ENCODE data around the gene TBC1D2B.

- TF ChIP-seq CTCF (IDR thresholded peaks at IDR 0.05; ENCODE audit: insufficient read depth, low read length) = no peak
- no peak for TF ChIP-seq POLR2AphosphoS5 (IDR thresholded peaks at IDR 0.05; ENCODE audit: low read depth)
- TF ChIP-seq REST (IDR thresholded peaks at IDR 0.05; ENCODE audit: insufficient replicate concordance, low read depth) = no peak
- no peak for TF ChIP-seq GABPA (IDR thresholded peaks at IDR 0.05; ENCODE audit: low read depth)
Observed at GRCh38 chr15:78012643-78013077, 64.9 kb downstream of the TBC1D2B start.

All from HL-60 (cell line).